ENCODE measurements around the gene MEN1.

Gene MEN1

GRCh38 chr11:64804346-64805210, 5.8 kb downstream of the MEN1 start:
- TF ChIP-seq POLR2A (IDR thresholded peaks at IDR 0.05; ENCODE audit: low read length): no peak
- TF ChIP-seq GATA1 (IDR thresholded peaks at IDR 0.05; ENCODE audit: low read depth, low read length): no peak
- DNase-seq: peak; percentile 27 to 31

GRCh38 chr11:64803846-64804345, 6.5 kb downstream of the MEN1 start:
- TF ChIP-seq POLR2A (IDR thresholded peaks at IDR 0.05; ENCODE audit: low read length) (no peak), GATA1 (IDR thresholded peaks at IDR 0.05; ENCODE audit: low read depth, low read length) (no peak)
- no peak for DNase-seq

- TF ChIP-seq POLR2A (IDR thresholded peaks at IDR 0.05; ENCODE audit: low read length): peak; percentile 49
- no peak for TF ChIP-seq GATA1 (IDR thresholded peaks at IDR 0.05; ENCODE audit: low read depth, low read length)
- DNase-seq: peak; percentile 87 to 95
These were observed 7.0 kb downstream of the MEN1 start, which contains the start of gene MAP4K2 for GRCh38 chr11:64803158-64803845. MAP4K2 (minus strand) TSS chr11:64803214; CDS start chr11:64803149, 65 bp downstream.

GRCh38 chr11:64802370-64803157, 7.8 kb downstream of the MEN1 start:
- peak in 1 of 2 experiments; percentile 43 for DNase-seq
- TF ChIP-seq POLR2A (IDR thresholded peaks at IDR 0.05; ENCODE audit: low read length) (no peak), GATA1 (IDR thresholded peaks at IDR 0.05; ENCODE audit: low read depth, low read length) (no peak)

DNA sequence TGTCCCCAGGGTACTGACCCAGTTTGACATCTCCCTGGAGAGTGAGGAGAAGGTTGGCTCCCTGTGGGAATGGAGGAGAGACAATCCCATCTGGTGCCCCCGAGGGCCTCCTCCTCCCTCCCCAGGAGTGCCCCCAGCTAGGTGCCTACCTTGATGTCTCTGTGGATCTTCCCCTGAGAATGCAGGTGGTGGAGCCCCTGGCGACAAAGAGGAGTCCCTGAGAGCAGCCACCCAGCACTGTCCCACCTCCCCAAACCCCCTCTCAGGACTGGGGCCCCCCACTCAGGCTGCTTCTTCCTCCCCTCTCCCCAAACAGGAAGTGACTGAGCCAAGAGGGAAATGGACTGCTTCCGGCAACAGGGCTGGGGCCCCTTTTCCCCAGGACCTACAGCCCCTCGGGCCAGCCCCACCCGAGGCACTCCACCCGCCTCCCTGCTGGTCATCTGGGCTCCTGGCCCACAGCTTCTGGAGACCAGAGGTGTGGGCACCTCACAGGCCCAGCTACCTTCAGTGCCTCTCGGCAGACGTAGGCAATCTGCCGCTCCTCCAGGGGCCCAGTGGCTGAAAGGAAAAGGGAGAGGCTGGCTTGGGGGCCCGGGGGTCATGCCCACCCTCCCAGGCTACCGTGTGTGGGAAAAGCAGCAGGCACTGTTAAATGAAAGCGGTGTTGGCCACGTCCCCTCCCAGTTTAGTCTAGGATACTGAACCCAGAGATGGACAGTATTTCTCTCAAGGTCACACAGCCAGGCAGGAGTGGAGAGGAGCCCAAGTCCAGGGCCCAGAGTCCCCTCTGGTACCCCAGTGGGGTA, 8.6 kb downstream of the MEN1 start:
- TF ChIP-seq GATA1 (IDR thresholded peaks at IDR 0.05; ENCODE audit: low read depth, low read length): no peak
- peak; percentile 21 to 37 for DNase-seq

DNA sequence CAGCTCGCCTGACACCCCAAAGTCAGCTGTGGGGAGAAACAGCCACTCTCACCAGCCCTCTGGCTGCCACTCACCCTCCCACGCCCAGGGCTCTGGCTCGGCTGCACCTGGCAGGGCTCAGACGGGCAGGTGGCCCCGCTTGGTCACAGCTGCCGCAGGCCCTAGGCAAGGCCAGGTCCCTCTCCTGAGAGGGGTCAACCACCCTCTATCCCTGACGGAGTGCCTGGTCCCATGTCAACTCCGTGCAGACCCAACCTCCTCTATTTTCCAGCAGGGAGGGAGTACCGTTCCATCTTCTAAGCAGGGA, 9.2 kb downstream of the MEN1 start:
- TF ChIP-seq POLR2A (IDR thresholded peaks at IDR 0.05; ENCODE audit: low read length) (no peak), GATA1 (IDR thresholded peaks at IDR 0.05; ENCODE audit: low read depth, low read length) (no peak)
- no peak for DNase-seq

- TF ChIP-seq GATA1 (IDR thresholded peaks at IDR 0.05; ENCODE audit: low read depth, low read length) (no peak), POLR2A (IDR thresholded peaks at IDR 0.05; ENCODE audit: low read length) (no peak)
- DNase-seq: peak; percentile 35 to 40
These were observed 9.8 kb downstream of the MEN1 start for GRCh38 chr11:64800303-64801157.

DNA sequence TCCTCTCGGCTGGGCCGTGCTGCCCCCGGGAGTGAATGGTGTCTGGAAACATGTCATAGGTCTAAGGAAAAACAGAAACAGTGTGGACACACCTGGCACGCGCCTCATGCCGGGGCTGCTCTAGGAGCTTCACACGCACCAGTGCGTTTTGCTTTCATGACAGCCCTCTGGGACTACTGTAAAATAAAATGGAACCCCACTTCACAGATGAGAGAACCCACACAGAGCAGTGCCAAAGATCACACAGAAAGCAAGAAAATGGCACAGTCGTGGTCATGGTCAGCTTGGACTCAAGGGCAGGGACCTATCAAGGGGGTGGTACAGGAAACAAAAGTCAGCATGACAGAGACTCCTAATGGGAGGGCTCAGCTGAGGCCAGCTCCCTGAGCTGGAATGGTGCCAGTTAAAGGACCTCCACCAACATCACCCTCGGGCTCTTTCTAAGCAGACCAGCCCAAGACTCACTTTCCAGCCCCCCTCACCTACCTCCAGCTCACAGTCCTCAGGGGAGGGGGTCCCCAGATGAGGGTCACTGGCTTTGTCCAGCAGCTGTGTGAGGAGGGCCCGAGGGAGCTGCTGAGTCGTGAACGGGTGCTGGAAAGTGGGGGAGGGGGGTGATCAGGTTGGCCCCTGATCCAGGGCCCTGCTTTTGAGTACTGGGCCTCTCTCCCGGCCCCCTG, 10.6 kb downstream of the MEN1 start:
- peak; percentile 34 to 50 for DNase-seq
- no peak for TF ChIP-seq GATA1 (IDR thresholded peaks at IDR 0.05; ENCODE audit: low read depth, low read length)
- TF ChIP-seq POLR2A (IDR thresholded peaks at IDR 0.05; ENCODE audit: low read length): no peak

GRCh38 chr11:64799256-64799622, 11.1 kb downstream of the MEN1 start:
- no peak for TF ChIP-seq GATA1 (IDR thresholded peaks at IDR 0.05; ENCODE audit: low read depth, low read length)
- TF ChIP-seq POLR2A (IDR thresholded peaks at IDR 0.05; ENCODE audit: low read length): no peak
- DNase-seq: no peak

- no peak for TF ChIP-seq POLR2A (IDR thresholded peaks at IDR 0.05; ENCODE audit: low read length)
- no peak for TF ChIP-seq GATA1 (IDR thresholded peaks at IDR 0.05; ENCODE audit: low read depth, low read length)
- no peak for DNase-seq
These were observed 13.4 kb downstream of the MEN1 start for GRCh38 chr11:64796757-64797541.

DNA sequence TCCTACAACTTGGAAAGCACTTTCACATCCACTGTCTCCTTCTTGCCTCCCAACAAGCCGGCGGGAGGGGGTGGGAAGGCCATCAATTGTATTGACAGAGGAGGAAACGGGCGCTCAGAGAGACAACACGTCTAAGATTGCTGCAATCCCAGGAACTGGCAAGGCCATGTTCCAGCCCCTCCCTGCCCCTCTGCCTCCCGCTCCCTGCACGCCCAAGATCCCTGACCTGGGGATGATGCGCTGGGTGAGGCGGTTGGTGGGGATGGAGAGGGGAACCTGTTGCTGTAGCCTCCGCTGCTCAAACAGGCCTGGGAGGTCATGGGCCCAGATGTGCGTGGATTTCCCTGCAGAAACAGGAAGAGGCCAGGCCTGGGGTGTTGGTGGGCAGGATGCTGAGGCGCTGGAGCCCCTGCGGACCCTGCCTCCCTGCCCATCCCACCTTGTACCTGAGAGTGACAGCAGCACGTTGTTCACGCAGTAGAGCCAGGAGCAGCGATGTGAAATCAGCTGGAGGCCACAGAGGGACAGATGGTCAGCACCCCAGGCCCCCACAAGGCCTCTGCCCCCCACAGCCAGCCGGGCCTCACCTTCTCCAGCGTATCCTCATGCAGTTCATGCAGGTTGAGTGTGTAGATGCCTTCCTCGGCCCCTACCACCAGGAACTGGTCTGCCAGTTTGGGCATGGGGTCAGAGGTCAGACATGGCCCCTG, 14.1 kb downstream of the MEN1 start:
- no peak for TF ChIP-seq GATA1 (IDR thresholded peaks at IDR 0.05; ENCODE audit: low read depth, low read length)
- no peak for TF ChIP-seq POLR2A (IDR thresholded peaks at IDR 0.05; ENCODE audit: low read length)
- no peak for DNase-seq

All from erythroblast (primary cell).